Activated B cell treated with CpG ODN at 0.5 μM for 24 hours (primary cell): ENCODE measurements around the gene SLC25A19. TPM values are rescaled to one million over a fixed set of nuclear protein-coding genes. Genes with fewer than 3 reads are reported as not detected.

Source experiments
- ATAC-seq: fragments of 200-7000 bp; cut with Tn5 transposase; one replicate; pipeline ENCODE4 v1.10.0; 2021; ENCODE audit warnings: low read depth, mild to moderate bottlenecking, moderate library complexity
- CTCF ChIA-PET: fragments of 350-600 bp; sonication (Branson Sonifier 250); formaldehyde crosslinking; loops from one replicate; lab custom pipeline; 2021; ENCODE audit warnings: antibody characterized with exemption; lab: Charles Lee
- POLR2A ChIA-PET: fragments of 350-600 bp; sonication (Branson Sonifier 250); formaldehyde crosslinking; loops from one replicate; lab custom pipeline; 2021; ENCODE audit warnings: antibody characterized with exemption; lab: Charles Lee
- DNase-seq: peaks from one replicate; pipeline ENCODE4 v3.0.0; 2022
- H3K27ac Mint-ChIP-seq: one replicate; pipeline ENCODE4 v1.8.0; 2020; ENCODE audit warnings: mixed read lengths
- H3K27me3 Mint-ChIP-seq: one replicate; pipeline ENCODE4 v1.8.0; 2021; ENCODE audit warnings: mixed read lengths
- H3K36me3 Mint-ChIP-seq: one replicate; pipeline ENCODE4 v1.8.0; 2021; ENCODE audit warnings: low read depth, mixed read lengths
- H3K4me1 Mint-ChIP-seq: one replicate; pipeline ENCODE4 v1.8.0; 2021; ENCODE audit warnings: mixed read lengths
- H3K4me3 Mint-ChIP-seq: one replicate; pipeline ENCODE4 v1.8.0; 2020; ENCODE audit warnings: mild to moderate bottlenecking, mixed read lengths
- H3K9me3 Mint-ChIP-seq: one replicate; pipeline ENCODE4 v1.8.0; 2020; ENCODE audit warnings: mixed read lengths
- CTCF ChIP-seq: fragments of 200-600 bp; IDR thresholded peaks from one replicate; pipeline ENCODE4 v1.8.0; 2022; ENCODE audit warnings: antibody characterized with exemption, mild to moderate bottlenecking
- intact Hi-C: fragments of 100-400 bp; cut with micrococcal nuclease; formaldehyde crosslinking; loops from one replicate; pipeline ENCODE4 v1.15.1; 2024
- total RNA-seq: library from RNA; stranded (reverse); gene quantifications from 2 replicates; pipeline ENCODE4 v1.2.3, GENCODE V29; 2022

Gene SLC25A19
- total RNA-seq, 1 donor from 2014 or later = 96.7 TPM

DNA sequence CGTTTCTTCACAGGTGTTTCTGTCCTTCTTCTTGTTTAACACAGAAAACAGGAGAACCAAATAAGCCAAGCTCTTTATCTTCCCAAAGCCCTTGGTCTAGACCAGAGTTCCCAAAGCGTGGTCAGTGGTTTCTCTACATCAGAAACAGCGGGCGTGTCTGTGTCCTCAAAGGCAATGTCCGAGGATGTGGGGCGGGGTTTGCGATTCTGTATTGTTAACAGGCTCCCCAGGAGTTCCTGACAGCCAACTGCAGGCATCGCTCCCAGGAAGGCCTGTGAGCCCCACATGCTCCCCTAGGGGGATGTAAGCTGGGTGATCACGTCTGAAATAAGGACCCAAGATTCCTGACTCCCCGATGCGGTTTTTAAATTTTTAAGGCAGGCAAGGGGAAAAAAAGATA, 28.4 kb upstream of the SLC25A19 start:
- peaks cover 86% of the 10 kb centered on the region for H3K4me1 Mint-ChIP-seq
- H3K4me3 Mint-ChIP-seq = no peak overlapping the region
- ChIA-PET CTCF (no interaction called here), POLR2A (interaction anchor here (1.1 to 22.1 kb wide), 5 partner anchors 20 to 88 kb away, joined by 3 to 1048 read pairs (median 5); partner anchors contain the start of genes GRB2 and SLC25A19)
- intact Hi-C loops = no loop called here
- peak overlapping the region; percentile 93 for H3K27ac Mint-ChIP-seq
- H3K36me3 Mint-ChIP-seq = peaks cover 59% of the 10 kb centered on the region
- no peak for TF ChIP-seq CTCF
- ATAC-seq (no peak), DNase-seq (no peak)
- no peaks in the 10 kb centered on the region for H3K9me3 Mint-ChIP-seq
- no peaks in the 10 kb centered on the region for H3K27me3 Mint-ChIP-seq

GRCh38 chr17:75316253-75316652, 27.0 kb upstream of the SLC25A19 start:
- no peak overlapping the region for H3K4me3 Mint-ChIP-seq
- CTCF ChIA-PET = interaction anchor here (0.7 to 1.9 kb wide), 4 partner anchors 18 to 96 kb away, joined by 3 to 6 read pairs (median 4); partner anchors contain the start of gene SLC25A19
- ATAC-seq = no peak
- POLR2A ChIA-PET = interaction anchor here (0.6 to 22.1 kb wide), 11 partner anchors 19 to 464 kb away, joined by 3 to 1048 read pairs (median 3); partner anchors contain the start of genes GRB2, MIF4GD and SLC25A19
- no peak for DNase-seq
- no peaks in the 10 kb centered on the region for H3K9me3 Mint-ChIP-seq
- intact Hi-C loops = no loop called here
- no peak for TF ChIP-seq CTCF
- no peaks in the 10 kb centered on the region for H3K27me3 Mint-ChIP-seq
- H3K27ac Mint-ChIP-seq = peak overlapping the region; percentile 93
- peaks cover 47% of the 10 kb centered on the region for H3K36me3 Mint-ChIP-seq
- peaks cover 87% of the 10 kb centered on the region for H3K4me1 Mint-ChIP-seq

GRCh38 chr17:75315541-75316243, 26.5 kb upstream of the SLC25A19 start:
- H3K36me3 Mint-ChIP-seq = peaks cover 43% of the 10 kb centered on the region
- H3K4me3 Mint-ChIP-seq = no peak overlapping the region
- peak; percentile 11 for ATAC-seq
- TF ChIP-seq CTCF = no peak
- no peaks in the 10 kb centered on the region for H3K9me3 Mint-ChIP-seq
- no peak for DNase-seq
- H3K4me1 Mint-ChIP-seq = peaks cover 82% of the 10 kb centered on the region
- ChIA-PET CTCF (interaction anchor here (0.6 to 1.9 kb wide), 3 partner anchors 18 to 97 kb away, joined by 3 to 6 read pairs (median 4); no protein-coding TSS in a partner anchor), POLR2A (interaction anchor here (0.6 to 22.1 kb wide), 9 partner anchors 19 to 579 kb away, joined by 3 to 1048 read pairs (median 5); partner anchors contain the start of genes GRB2, MIF4GD, RAB37 and SLC25A19)
- intact Hi-C loops = no loop called here
- peak overlapping the region; percentile 93 for H3K27ac Mint-ChIP-seq
- no peaks in the 10 kb centered on the region for H3K27me3 Mint-ChIP-seq

- H3K4me1 Mint-ChIP-seq = peaks cover 77% of the 10 kb centered on the region
- H3K4me3 Mint-ChIP-seq = no peak overlapping the region
- ChIA-PET CTCF (no interaction called here), POLR2A (interaction anchor here (0.6 to 22.1 kb wide), 7 partner anchors 17 to 471 kb away, joined by 3 to 1048 read pairs (median 5); partner anchors contain the start of genes GRB2 and SLC25A19)
- peaks cover 28% of the 10 kb centered on the region for H3K36me3 Mint-ChIP-seq
- ATAC-seq (peak; percentile 42), DNase-seq (no peak)
- H3K27ac Mint-ChIP-seq = peak overlapping the region; percentile 89
- intact Hi-C loops = no loop called here
- no peaks in the 10 kb centered on the region for H3K27me3 Mint-ChIP-seq
- no peak for TF ChIP-seq CTCF
- no peaks in the 10 kb centered on the region for H3K9me3 Mint-ChIP-seq
Measured at GRCh38 chr17:75313941-75314551, 24.8 kb upstream of the SLC25A19 start.
